MCF 10A (cell line): ENCODE measurements around the gene GPS2. TPM values are rescaled to one million over a fixed set of nuclear protein-coding genes. Genes with fewer than 3 reads are reported as not detected.

Experiments
- BruUV-seq: library from RNA; stranded (reverse); fragments of 400-500 nt; replicated peaks from 2 replicates; lab custom pipeline; 2021; lab: Mats Ljungman, UMichigan
- CTCF ChIA-PET: fragments of 300-600 bp; sonication (Branson Sonifier 250); formaldehyde crosslinking; extraction: SDS; loops from one replicate; lab custom pipeline; 2021; ENCODE audit warnings: antibody characterized with exemption, inconsistent platforms; lab: Yijun Ruan, JAX
- POLR2A ChIA-PET: fragments of 300-600, 350-650 bp; sonication (Branson Sonifier 250); formaldehyde crosslinking; extraction: SDS; loops from one replicate; lab custom pipeline; 2020; ENCODE audit warnings: antibody characterized with exemption, inconsistent platforms; lab: Yijun Ruan, JAX
- DNase-seq: peaks from one replicate; pipeline ENCODE4 v3.0.0-alpha.2; 2018; ENCODE audit not compliant: unreplicated experiment
- H3K27ac Mint-ChIP-seq: one replicate; pipeline ENCODE4 v1.8.0; 2022; ENCODE audit warnings: mild to moderate bottlenecking, low read depth, mixed read lengths; ENCODE audit not compliant: unreplicated experiment
- H3K27me3 Mint-ChIP-seq: one replicate; pipeline ENCODE4 v1.8.0; 2022; ENCODE audit warnings: mixed read lengths; ENCODE audit not compliant: insufficient read depth, unreplicated experiment
- H3K36me3 Mint-ChIP-seq: one replicate; pipeline ENCODE4 v1.8.0; 2022; ENCODE audit warnings: mild to moderate bottlenecking, moderate library complexity, mixed read lengths; ENCODE audit not compliant: insufficient read depth, unreplicated experiment
- H3K4me1 Mint-ChIP-seq: one replicate; pipeline ENCODE4 v1.8.0; 2022; ENCODE audit warnings: mixed read lengths; ENCODE audit not compliant: insufficient read depth, unreplicated experiment
- H3K4me3 Mint-ChIP-seq: one replicate; pipeline ENCODE4 v1.8.0; 2022; ENCODE audit warnings: mild to moderate bottlenecking, moderate library complexity, mixed read lengths; ENCODE audit not compliant: unreplicated experiment
- H3K9me3 Mint-ChIP-seq: one replicate; pipeline ENCODE4 v1.8.0; 2022; ENCODE audit warnings: mixed read lengths; ENCODE audit not compliant: unreplicated experiment
- CTCF ChIP-seq: fragments of 200-600 bp; IDR thresholded peaks from one replicate; pipeline ENCODE4 v1.8.0; 2022; ENCODE audit warnings: antibody characterized with exemption, mild to moderate bottlenecking; ENCODE audit not compliant: unreplicated experiment
- intact Hi-C: fragments of 100-400 bp; cut with micrococcal nuclease; formaldehyde crosslinking; loops from 2 replicates; pipeline ENCODE4 v1.14.1; 2022
- total RNA-seq: library from RNA; stranded (reverse); gene quantifications from 2 replicates; pipeline ENCODE4 v1.2.3, GENCODE V29; 2022

Gene GPS2
- total RNA-seq, 1 experiment from 2014 or later: 49.8 TPM

GRCh38 chr17:7357381-7357780, 42.2 kb upstream of the GPS2 start:
- intact Hi-C loops: loop anchor here (2.0 to 10.0 kb wide), 2 partner anchors 47 to 327 kb away; partner anchors contain the start of genes TMEM256, TP53 and WRAP53
- no peaks in the 10 kb centered on the region for H3K9me3 Mint-ChIP-seq
- H3K4me3 Mint-ChIP-seq: no peak overlapping the region
- no peak for TF ChIP-seq CTCF
- no TSS peak for BruUV-seq
- H3K27ac Mint-ChIP-seq: no peak overlapping the region
- no peak for DNase-seq
- ChIA-PET POLR2A (interaction anchor here (1.0 kb wide), 1 partner anchor 127 kb away, joined by 3 read pairs; the partner anchor contains the start of gene POLR2A), CTCF (interaction anchor here (0.8 to 6.0 kb wide), 5 partner anchors 8 to 79 kb away, joined by 4 to 57 read pairs (median 6); partner anchors contain the start of gene TMEM102)
- peaks cover 7% of the 10 kb centered on the region for H3K36me3 Mint-ChIP-seq
- H3K4me1 Mint-ChIP-seq: peaks cover 19% of the 10 kb centered on the region
- H3K27me3 Mint-ChIP-seq: no peaks in the 10 kb centered on the region

DNA sequence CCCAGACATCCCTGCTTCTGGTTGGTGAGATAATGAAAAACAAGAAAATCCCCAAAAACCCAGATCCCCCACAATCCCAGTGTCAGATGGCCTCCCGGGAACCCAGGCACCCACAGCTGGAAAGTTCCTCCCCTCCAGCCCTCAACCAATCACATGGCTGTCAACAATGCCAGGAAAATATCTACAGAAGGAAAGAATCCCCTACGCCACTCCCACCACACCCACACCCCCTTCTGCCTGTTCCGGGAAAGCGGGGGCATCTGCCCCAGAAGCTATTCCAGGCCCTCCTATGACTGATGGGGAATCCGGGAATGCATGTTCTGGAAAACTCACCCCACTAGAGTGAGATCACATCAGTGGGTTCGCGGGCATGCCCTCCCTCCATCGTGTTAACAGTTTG, 41.6 kb upstream of the GPS2 start:
- POLR2A ChIA-PET: interaction anchor here (1.0 to 3.8 kb wide), 5 partner anchors 23 to 128 kb away, joined by 3 to 24 read pairs (median 8); partner anchors contain the start of genes PLSCR3, POLR2A, TMEM256 and TNK1

GRCh38 chr17:7356072-7356549, 41.0 kb upstream of the GPS2 start:
- no TSS peak for BruUV-seq
- Mint-ChIP-seq H3K9me3 (no peaks in the 10 kb centered on the region), H3K4me3 (no peak overlapping the region), H3K27me3 (no peaks in the 10 kb centered on the region), H3K27ac (peak overlapping the region; percentile 12), H3K36me3 (peaks cover 11% of the 10 kb centered on the region), H3K4me1 (peaks cover 11% of the 10 kb centered on the region)
- DNase-seq: peak; percentile 88
- intact Hi-C loops: loop anchor here (1.0 to 10.0 kb wide), 4 partner anchors 49 to 329 kb away; partner anchors contain the start of genes SENP3, TMEM102, TMEM256 and TP53
- TF ChIP-seq CTCF: peak; percentile 96
- CTCF ChIA-PET: interaction anchor here (0.6 to 6.0 kb wide), 38 partner anchors 9 to 360 kb away, joined by 3 to 57 read pairs (median 4); partner anchors contain the start of genes GABARAP, PLSCR3, POLR2A and TMEM102
- POLR2A ChIA-PET: interaction anchor here (0.7 to 7.3 kb wide), 13 partner anchors 24 to 227 kb away, joined by 3 to 76 read pairs (median 4); partner anchors contain the start of genes MPDU1, NEURL4, PLSCR3 and POLR2A

More for the DNA sequence above, 41.6 kb upstream of the GPS2 start:
- no peak for TF ChIP-seq CTCF
- Mint-ChIP-seq H3K4me1 (peaks cover 13% of the 10 kb centered on the region), H3K36me3 (peaks cover 7% of the 10 kb centered on the region), H3K9me3 (no peaks in the 10 kb centered on the region), H3K4me3 (no peak overlapping the region), H3K27ac (no peak overlapping the region), H3K27me3 (no peaks in the 10 kb centered on the region)
- no peak for DNase-seq
- BruUV-seq: no TSS peak
- intact Hi-C loops: loop anchor here (1.0 to 10.0 kb wide), 4 partner anchors 48 to 328 kb away; partner anchors contain the start of genes SENP3, TMEM102, TMEM256 and TP53
- CTCF ChIA-PET: interaction anchor here (0.7 to 6.0 kb wide), 17 partner anchors 9 to 330 kb away, joined by 3 to 57 read pairs (median 5); partner anchors contain the start of genes PLSCR3, TMEM102, TNK1 and TP53

DNA sequence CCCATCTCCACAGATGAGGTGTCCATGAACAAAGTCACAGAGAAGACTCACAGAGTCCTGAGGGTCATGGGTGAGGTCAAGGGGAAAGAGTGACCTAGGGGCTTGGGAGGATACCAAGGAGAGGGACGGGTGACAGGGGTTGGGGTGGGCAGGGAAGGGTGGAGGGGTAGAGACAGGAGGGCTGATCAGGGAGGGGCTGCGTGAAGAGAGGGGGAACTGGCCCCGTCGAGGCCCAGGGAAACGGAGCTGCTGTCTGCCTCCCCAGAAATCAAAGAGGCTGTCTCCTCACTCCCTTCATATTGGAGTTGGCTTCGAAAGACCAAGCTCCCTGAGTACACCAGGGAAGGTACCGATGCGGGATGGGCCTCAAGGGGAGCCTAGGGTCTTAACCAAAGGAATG, 40.4 kb upstream of the GPS2 start:
- ChIA-PET CTCF (interaction anchor here (0.6 to 6.0 kb wide), 35 partner anchors 13 to 361 kb away, joined by 3 to 57 read pairs (median 4); partner anchors contain the start of genes GABARAP, PLSCR3, POLR2A and TMEM102), POLR2A (interaction anchor here (0.7 to 7.3 kb wide), 13 partner anchors 25 to 228 kb away, joined by 3 to 76 read pairs (median 4); partner anchors contain the start of genes MPDU1, NEURL4, PLSCR3 and POLR2A)
- no peak for DNase-seq
- Mint-ChIP-seq H3K4me1 (peaks cover 11% of the 10 kb centered on the region), H3K9me3 (no peaks in the 10 kb centered on the region), H3K36me3 (peaks cover 14% of the 10 kb centered on the region), H3K27me3 (no peaks in the 10 kb centered on the region), H3K27ac (peak overlapping the region; percentile 12), H3K4me3 (no peak overlapping the region)
- intact Hi-C loops: loop anchor here (2.0 to 10.0 kb wide), 2 partner anchors 25 to 329 kb away; partner anchors contain the start of genes TNK1, TP53 and WRAP53
- BruUV-seq: no TSS peak
- no peak for TF ChIP-seq CTCF
